ENCODE data around the gene RTN4.

DNA sequence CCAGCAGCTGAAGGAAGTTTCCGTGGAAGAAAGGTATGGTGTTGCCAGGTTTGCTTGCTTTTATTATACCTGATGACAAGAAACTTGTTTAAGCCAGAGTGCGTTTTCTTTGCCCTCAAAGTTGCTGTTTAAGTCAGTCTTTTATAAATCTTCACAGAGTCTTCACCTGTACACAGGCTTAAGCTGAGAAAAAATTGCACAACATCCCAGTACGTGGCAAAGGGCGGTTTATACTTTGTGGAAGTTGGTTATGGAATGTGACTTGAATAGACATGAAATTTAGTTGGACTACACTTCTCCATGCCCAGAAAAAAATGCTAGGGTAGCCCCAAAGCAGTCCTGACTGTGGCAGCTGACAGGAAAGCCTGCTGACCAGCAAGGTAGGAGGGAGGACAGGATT is 121.5 kb downstream of the RTN4 start:
- TF ChIP-seq, protein P1, sequence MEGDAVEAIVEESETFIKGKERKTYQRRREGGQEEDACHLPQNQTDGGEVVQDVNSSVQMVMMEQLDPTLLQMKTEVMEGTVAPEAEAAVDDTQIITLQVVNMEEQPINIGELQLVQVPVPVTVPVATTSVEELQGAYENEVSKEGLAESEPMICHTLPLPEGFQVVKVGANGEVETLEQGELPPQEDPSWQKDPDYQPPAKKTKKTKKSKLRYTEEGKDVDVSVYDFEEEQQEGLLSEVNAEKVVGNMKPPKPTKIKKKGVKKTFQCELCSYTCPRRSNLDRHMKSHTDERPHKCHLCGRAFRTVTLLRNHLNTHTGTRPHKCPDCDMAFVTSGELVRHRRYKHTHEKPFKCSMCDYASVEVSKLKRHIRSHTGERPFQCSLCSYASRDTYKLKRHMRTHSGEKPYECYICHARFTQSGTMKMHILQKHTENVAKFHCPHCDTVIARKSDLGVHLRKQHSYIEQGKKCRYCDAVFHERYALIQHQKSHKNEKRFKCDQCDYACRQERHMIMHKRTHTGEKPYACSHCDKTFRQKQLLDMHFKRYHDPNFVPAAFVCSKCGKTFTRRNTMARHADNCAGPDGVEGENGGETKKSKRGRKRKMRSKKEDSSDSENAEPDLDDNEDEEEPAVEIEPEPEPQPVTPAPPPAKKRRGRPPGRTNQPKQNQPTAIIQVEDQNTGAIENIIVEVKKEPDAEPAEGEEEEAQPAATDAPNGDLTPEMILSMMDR (conservative IDR thresholded peaks at IDR 0.05; ENCODE audit: low read depth in 2 of 2) = no peak
- TF ChIP-seq EZH2phosphoT487 (IDR thresholded peaks at IDR 0.05; ENCODE audit: unreplicated experiment) (no peak), POLR2AphosphoS5 (IDR thresholded peaks at IDR 0.05; ENCODE audit: low read depth) (no peak), EZH2 (IDR thresholded peaks at IDR 0.05; ENCODE audit: low read depth, unreplicated experiment) (no peak), CREB1 (CRISPR knock-in tag; IDR thresholded peaks at IDR 0.05; ENCODE audit: low read depth) (no peak), ZNF114 (CRISPR knock-in tag; IDR thresholded peaks at IDR 0.05) (no peak), JUNB (IDR thresholded peaks at IDR 0.05; ENCODE audit: unreplicated experiment) (no peak), ZNF331 (CRISPR knock-in tag; IDR thresholded peaks at IDR 0.05; ENCODE audit: low read depth) (no peak), NANOG (IDR thresholded peaks at IDR 0.05; ENCODE audit: borderline replicate concordance) (no peak), STAT1 (IDR thresholded peaks at IDR 0.05; ENCODE audit: unreplicated experiment) (no peak)
- TF ChIP-seq, protein P2, sequence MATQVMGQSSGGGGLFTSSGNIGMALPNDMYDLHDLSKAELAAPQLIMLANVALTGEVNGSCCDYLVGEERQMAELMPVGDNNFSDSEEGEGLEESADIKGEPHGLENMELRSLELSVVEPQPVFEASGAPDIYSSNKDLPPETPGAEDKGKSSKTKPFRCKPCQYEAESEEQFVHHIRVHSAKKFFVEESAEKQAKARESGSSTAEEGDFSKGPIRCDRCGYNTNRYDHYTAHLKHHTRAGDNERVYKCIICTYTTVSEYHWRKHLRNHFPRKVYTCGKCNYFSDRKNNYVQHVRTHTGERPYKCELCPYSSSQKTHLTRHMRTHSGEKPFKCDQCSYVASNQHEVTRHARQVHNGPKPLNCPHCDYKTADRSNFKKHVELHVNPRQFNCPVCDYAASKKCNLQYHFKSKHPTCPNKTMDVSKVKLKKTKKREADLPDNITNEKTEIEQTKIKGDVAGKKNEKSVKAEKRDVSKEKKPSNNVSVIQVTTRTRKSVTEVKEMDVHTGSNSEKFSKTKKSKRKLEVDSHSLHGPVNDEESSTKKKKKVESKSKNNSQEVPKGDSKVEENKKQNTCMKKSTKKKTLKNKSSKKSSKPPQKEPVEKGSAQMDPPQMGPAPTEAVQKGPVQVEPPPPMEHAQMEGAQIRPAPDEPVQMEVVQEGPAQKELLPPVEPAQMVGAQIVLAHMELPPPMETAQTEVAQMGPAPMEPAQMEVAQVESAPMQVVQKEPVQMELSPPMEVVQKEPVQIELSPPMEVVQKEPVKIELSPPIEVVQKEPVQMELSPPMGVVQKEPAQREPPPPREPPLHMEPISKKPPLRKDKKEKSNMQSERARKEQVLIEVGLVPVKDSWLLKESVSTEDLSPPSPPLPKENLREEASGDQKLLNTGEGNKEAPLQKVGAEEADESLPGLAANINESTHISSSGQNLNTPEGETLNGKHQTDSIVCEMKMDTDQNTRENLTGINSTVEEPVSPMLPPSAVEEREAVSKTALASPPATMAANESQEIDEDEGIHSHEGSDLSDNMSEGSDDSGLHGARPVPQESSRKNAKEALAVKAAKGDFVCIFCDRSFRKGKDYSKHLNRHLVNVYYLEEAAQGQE (IDR thresholded peaks at IDR 0.05; ENCODE audit: unreplicated experiment) = no peak
- TF ChIP-seq, protein P3, sequence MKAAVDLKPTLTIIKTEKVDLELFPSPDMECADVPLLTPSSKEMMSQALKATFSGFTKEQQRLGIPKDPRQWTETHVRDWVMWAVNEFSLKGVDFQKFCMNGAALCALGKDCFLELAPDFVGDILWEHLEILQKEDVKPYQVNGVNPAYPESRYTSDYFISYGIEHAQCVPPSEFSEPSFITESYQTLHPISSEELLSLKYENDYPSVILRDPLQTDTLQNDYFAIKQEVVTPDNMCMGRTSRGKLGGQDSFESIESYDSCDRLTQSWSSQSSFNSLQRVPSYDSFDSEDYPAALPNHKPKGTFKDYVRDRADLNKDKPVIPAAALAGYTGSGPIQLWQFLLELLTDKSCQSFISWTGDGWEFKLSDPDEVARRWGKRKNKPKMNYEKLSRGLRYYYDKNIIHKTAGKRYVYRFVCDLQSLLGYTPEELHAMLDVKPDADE (IDR thresholded peaks at IDR 0.05) = no peak

Measured in GM23338 (cell line).